A673 (cell line): ENCODE measurements around the gene PRKAG2.

Experiments
- CTCF ChIP-seq: fragments of 300-800, 200-600 bp; sonication (generic); conservative IDR thresholded peaks from 2 replicates; pipeline ENCODE4 v1.5.1; 2017; ENCODE audit warnings: low read depth, mild to moderate bottlenecking, antibody characterized with exemption, low read length, moderate library complexity, mixed read lengths
- EZH2 ChIP-seq: fragments of 200-600 bp; sonication (generic); IDR thresholded peaks from 2 replicates; pipeline ENCODE4 v1.6.1; 2017; ENCODE audit warnings: borderline replicate concordance, low read depth, mild to moderate bottlenecking, mixed read lengths, antibody characterized with exemption, low read length; ENCODE audit not compliant: poor library complexity, severe bottlenecking

- TF ChIP-seq CTCF = no peak
- no peak for TF ChIP-seq EZH2
These were observed 96.3 kb downstream of the PRKAG2 start for GRCh38 chr7:151780631-151781030.
